Activated gamma-delta T cell (primary cell): Measurements from ENCODE around the gene OR2Y1.
"Not testable (repeated sequence)": the region's sequence is repeated elsewhere in the genome, so short reads cannot be mapped to it uniquely, and the experiment has no call there.

ENCODE experiments used
- DNase-seq: peaks from one replicate; lab custom pipeline; 2025; lab: John Stamatoyannopoulos, UW
- total RNA-seq, 2 donors: gene quantifications; one replicate each; lab custom pipeline; 2026; lab: John Stamatoyannopoulos, UW

Gene OR2Y1, protein sequence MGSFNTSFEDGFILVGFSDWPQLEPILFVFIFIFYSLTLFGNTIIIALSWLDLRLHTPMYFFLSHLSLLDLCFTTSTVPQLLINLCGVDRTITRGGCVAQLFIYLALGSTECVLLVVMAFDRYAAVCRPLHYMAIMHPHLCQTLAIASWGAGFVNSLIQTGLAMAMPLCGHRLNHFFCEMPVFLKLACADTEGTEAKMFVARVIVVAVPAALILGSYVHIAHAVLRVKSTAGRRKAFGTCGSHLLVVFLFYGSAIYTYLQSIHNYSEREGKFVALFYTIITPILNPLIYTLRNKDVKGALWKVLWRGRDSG
- 0 reads per million in 2 donors for total RNA-seq

DNA sequence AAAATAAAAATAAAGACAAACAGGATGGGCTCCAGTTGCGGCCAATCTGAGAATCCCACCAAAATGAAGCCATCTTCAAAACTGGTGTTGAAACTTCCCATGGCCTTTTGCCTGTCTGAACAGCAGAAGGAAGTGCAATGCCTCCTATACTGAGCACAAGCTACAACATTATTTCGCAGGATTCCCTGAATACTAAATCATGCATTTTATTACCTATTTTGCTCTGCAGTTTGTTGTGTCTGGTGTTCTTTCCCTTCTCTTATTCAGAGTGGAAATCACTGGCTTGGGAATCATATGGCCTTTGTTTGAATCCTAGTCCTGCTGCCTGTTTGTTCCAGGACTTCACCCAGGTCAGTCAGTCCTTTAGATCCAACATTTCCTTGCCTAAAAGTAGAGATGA lies at the start of gene OR2Y1:
Gene OR2Y1 (minus strand): TSS at position 101 of the 400 bp plus-strand sequence. CDS start 0 bp downstream, at position 101.
- no peak for DNase-seq

DNA sequence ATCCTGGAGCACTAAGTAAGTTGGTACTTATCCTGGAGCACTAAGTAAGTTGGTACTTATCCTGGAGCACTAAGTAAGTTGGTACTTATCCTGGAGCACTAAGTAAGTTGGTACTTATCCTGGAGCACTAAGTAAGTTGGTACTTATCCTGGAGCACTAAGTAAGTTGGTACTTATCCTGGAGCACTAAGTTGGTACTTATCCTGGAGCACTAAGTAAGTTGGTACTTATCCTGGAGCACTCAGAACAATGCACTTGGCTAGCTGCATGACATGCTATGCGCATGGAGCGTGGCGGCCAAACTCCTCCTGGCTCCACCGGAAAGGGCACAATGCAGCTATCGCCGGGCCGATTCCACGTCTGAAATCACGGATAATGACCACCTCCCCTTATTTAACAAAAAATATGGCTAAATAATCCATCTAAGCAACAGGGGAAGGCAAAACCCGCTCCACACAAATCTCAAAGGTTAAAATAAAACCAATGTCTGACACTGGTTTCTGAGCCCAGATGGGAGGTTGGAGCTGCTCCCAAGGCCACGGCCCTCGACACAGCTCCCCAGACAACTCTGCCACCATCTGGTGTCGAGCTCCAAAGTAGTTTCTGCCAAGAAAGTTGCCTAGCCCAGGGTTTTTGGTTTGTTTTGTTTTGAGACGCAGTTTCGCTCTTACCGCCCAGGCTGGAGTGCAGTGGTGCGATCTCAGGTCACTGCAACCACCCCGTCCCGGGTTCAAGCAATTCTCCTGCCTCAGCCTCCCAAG lies 49.0 kb upstream of the OR2Y1 start:
- DNase-seq = not testable (repeated sequence)

DNA sequence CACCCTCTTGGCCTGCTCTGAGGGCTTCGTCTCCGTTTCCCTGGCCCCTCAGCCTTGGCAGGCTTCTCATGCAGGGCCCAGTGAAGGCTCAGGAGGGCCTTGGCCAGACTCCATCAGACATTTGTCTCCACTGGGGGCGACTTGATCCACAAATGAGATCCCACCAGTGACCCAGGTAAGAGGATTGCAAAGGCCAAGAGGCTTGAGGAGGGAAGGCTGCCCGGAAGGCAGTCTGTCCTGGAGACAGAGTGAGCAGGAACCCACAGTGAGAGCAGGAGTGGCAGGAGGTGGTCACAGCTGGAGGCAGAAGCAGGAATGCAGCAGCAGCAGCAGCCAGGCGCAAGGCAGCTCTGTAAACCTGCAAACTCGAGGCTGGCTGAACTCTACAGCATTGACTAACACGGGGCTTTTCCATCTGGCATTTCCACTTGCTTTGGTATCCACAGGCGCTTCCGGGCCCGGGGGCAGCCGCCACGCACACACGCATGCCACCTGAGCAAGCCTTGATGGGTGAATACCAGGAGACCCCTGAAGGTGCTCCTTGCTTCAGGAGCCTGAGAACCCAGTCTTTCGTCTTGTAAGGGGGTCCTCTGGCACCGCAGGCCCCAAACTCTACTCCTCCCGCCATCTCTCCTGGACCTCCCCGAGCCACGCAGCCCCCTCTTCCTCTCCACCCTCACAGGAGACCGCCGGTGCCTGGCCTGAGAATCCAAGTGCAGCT lies 48.0 kb upstream of the OR2Y1 start:
- DNase-seq = no peak

DNA sequence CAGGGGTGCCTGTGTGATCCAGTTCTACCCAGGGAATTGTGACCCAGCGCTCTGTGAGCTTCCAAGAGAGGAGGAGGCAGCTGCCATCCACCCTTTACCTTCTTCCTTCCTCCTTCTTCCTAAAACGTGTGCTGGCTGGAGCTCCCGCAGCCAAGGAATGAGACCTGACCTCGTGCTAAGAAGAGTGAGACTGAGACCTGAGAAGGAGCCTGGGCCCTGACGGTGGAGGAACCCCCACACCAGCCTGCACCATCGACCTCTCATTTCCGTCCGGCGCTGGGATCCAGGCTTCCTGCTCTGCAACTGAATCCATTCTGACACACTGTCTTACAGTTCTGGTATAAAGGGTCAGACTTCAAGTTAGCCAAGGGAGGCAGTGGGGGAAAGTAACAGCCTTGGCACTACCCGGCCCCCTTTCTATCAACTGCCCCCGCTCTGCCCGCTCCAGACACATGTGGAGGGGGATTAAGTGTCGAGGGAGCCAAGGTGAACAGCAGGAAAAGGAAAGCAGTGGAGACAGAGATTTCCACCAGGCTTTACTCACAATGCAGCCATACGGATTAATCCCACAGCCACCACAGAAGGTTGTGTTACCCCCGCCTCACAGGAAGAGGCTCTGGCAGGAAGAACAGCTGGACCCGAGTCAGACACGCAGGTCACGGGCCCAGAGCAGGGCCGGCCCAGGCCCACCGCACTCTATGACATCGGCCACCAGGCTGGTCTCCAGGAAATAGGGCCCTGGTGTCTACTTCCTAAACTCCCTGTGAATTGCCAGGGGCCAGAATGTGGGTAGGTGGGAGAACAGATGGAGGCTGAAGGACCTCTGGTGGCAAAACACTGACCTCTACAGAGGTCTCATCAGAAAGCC lies 46.9 kb upstream of the OR2Y1 start:
- DNase-seq = no peak

DNA sequence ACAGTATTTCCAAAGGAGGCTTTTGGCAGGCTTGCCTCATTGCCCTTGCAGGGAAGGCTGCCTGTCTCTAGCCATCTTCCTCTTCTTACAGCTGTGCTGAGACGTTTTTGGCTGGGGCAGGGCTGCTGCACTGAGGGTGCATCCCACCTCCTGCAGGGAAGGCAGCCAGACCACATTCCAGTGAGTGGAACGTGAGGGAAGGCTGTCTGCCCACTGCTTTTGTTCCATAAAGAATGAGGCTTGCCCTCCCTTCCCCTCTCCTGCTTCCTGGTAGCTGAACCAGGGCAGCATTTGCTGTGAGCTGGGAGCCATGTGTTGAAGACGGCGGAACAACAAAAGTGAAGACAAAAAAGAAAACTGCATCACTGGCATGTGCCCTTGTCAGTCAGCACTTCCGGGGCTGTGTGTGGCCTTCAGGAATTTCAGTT lies 46.0 kb upstream of the OR2Y1 start:
- no peak for DNase-seq

DNA sequence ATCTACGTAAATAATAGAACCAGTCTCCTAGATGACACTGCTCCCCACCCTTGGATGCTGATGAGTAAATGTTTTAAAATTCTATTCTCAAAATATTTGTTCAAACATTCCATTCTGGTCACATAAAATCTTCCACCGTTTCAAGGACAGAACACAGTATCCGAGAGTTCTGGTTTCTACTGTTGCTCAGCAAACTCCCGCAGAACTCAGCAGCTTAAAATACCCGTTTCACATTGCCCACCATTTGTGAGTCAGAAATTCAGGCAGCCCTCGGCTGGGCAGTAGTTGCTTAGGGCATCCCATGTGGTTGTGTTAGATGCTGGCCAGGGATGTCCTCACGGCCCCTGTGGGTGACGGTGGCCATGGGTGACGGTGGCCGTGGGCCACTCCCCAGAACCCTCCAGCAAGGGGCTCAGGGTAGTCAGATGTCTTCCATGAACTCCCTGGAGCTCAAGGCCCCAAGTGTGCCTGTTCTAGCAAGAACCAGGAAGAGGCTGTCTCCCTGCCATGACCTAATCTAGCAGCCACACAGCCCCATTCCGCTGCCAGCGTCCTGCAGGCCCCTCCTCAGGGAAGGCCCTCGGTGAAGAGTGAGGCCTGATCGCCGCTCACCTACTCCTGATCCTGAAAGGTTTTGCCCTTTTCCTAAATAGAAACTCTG lies 45.4 kb upstream of the OR2Y1 start:
- no peak for DNase-seq

DNA sequence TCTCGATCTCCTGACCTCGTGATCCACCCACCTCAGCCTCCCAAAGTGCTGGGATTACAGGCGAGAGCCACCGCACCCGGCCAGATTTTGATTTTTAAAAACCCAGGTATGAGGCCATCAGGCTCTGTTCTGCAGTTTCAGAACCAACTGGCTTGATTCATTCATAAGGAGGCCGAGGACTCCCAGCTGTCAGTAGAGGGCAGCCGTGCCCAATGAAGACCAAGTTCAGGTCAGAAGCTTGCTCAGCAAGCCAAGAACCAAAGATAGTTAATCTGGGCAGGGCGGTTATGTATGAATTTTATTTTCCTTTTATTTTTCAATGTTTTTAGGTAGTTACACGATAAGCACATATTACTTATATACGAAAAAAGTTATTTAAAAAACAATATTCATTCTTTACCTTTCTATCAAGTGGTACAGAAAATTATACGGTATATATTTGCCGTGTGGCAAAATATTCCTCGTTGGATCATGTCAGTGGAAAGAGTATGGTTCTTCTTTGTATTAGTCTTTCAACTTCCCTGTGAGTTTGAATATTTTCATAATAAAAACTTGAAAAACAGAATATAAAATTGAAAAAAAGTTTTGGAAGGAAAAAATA lies 44.7 kb upstream of the OR2Y1 start:
- no peak for DNase-seq

DNA sequence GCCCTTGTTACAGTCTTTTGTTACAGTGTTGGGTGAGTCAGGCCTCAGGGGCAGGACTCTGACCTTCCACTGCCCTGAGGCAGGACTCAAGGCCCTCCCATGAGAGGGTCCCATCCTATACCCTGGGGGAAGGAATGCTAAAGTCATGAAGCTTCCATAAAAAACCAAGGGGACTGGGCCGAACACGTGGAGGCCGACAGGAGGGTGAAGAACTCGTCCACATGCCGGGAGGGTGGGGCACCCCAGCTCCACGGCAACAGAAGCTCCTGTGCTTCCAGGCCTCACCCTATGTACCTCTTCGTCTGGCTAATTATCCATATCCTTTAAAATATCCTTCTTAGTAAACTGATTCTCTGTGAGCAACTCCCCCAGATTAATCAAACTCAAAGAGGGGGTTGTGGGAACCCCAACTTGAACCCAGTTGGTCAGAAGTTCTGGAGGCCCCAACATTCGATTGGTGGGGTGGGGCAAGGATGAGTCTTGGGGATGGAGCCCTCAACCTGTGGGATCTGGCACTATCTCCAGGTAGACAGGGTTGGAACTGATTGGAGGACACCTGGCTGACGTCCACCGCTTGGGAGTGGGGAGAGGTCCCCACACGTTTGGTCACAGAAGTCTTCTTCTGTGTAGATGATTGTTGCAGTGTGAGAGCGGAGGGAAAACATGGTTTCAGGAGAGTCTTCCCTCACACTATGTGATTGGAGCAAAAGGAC lies 43.6 kb upstream of the OR2Y1 start:
- DNase-seq = no peak

DNA sequence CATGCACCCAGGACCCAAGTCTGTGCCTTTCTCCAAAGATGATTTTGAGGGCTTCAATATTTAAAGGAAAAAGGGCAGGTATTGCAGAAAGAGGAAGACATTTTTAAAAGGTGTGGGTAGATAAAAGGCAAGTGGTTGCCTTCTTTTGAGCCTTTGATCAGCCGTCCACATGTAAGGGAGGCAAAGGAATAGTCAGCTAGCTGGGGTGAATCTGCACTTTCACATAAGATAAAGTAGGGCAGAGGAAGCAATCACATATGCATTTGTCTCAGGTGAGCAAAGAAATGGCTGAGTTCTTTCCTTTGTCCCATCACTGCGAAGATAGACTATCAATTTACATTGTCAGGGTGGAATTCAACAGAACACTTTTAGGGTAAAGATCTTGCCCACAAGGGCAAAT lies 42.9 kb upstream of the OR2Y1 start:
- no peak for DNase-seq

DNA sequence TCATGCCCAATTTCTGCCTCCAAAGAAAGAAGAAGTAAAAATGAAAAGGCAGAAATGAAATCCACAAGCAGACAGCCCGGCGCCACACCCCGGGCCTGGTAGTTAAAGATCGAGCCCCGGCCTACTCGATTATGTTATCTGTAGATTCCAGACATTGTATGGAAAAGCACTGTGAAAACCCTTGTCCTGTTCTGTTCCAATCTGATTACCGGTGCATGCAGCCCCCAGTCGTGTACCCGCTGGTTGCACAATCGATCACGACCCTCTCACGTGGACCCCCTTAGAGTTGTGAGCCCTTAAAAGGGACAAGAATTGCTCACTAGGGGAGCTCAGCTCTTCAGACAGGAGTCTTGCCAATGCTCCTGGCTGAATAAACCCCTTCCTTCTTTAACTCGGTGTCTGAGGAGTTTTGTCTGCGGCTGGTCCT lies 42.1 kb upstream of the OR2Y1 start:
- DNase-seq = not testable (repeated sequence)

DNA sequence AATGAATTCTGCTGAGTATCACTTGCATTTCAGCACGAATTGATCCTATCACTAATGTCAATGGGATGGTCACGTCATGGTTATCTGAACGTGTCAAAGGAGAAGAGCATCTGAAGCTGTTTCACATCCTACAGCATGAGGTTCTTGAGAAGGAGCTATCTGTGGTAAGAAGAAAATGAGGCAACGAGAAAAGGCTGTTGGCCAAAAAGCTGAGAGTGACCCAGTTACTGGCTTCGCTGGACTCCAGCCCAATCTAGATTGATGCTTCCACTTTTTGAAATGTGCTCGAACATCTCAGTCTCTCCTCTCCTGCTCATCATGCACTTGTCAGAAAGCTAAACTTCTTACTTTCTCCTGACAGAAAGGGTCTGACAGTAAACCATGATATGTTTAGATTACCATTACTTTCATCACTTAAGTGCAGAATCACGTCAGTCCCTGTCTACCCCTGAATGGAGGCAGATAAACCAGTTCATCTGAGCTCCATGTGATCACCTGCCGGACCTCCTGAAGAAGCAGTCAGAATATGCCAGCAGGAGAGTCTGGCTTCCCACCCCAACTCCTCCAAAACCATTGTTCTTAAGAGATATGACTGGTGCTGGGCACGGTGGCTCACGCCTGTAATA lies 40.2 kb upstream of the OR2Y1 start:
- DNase-seq = no peak

DNA sequence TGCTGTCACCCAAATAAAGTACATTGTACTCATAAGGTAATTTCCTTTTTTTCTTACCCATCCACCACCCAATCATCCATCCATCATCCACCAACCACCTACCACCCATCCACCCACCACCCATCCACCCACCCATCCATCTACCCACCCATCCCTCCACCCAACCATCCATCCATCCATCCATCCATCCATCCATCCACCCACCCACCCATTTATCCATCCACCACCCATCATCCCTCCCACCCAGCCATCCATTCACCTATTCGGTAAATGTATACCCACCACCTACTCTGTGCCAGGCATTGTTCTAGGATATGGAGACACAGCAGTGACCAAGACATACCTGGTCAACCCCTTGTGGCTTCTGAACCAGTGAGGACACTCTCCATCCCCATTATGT lies 37.6 kb upstream of the OR2Y1 start:
- no peak for DNase-seq

DNA sequence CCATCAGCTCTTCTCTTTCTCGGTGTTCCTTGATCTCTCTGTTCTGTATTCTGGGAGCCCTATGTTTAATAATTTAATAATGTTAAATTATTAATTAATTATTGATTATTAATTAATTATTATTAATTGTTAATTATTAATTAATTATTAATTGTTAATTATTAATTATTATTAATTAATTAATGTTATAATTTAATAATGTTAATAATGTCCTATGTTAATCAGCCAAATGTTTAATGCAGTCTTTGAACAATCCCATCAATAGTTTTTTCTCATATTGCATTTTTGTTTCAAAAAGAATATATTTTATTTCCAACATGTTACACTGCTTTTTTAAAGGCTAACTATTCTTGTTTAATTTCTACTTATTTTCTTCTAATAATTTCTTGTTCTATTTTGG lies 36.5 kb upstream of the OR2Y1 start:
- DNase-seq = no peak

DNA sequence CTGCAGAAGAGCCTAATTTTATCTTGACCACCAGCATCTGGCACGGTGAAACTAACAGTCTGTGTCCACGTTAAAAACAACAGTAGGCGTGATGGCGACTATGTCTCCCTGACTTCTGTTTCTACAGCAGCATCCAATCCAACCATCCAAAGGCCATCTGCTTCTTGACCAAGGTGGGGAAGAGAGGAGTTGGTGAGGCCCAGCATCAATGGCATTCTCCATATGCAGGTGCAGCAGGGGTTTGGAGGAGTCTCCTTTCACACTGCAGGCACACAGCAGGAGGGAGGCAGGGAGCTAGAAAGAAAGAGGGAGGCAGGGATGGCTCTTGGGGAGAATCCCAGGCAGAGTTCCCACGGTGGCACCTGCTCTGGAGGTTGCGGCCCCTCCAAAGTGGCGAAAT lies 35.8 kb upstream of the OR2Y1 start:
- DNase-seq = no peak

DNA sequence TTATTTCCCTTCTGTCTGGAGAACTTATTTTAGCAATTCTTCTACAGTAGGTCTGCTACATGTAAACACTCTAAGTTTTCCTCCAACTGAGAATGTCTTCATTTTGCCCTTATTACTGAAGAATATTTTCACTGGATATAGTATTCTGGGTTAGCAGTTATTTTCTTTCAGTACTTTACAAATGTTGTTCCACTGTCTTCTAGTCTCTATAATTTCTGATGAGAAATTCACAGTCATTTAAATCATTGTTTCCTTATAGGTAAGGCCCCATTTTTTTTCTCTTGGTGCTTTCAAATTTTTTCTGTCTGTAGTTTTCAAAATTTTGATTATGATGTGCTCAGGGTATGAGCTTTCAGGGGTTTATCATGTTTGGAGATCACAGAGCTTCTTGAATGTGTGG lies 32.0 kb upstream of the OR2Y1 start:
- DNase-seq = no peak

DNA sequence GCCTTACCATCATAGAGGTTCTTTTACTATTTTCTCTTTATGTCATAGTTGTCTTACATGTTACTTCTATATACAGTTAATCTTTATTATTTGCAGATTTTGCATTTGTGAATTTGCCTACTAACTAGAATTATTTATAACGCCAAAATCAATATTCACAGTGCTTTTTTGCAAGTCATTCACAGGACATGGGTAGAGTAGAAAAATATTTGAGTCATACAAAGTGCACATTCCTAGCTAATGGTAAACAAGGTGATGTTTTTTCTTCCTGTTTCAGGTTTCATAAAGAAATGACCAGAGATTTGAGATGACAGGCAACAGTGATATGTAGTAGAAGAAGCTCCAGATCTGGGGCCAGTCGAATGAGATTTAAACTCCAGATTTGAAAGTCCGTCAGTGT lies 30.0 kb upstream of the OR2Y1 start:
- DNase-seq = no peak

DNA sequence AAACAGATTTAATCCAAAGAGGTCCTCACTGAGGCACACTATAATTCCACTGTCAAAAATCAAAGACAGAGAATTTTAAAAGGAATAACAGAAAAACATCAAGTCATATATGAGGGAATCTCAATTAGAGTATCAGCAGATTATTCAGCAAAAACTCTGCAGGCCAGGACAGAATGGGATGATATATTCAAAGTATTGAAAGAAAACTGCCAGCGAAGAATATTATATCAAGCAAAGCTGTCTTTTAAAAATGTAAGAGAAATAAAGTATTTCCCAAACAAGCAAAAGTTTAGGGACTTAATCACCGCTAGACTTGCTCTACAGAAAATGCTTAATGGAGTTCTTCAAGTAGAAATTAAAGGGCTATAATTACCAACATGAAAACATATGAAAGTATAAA lies 15.7 kb upstream of the OR2Y1 start:
- DNase-seq = no peak

DNA sequence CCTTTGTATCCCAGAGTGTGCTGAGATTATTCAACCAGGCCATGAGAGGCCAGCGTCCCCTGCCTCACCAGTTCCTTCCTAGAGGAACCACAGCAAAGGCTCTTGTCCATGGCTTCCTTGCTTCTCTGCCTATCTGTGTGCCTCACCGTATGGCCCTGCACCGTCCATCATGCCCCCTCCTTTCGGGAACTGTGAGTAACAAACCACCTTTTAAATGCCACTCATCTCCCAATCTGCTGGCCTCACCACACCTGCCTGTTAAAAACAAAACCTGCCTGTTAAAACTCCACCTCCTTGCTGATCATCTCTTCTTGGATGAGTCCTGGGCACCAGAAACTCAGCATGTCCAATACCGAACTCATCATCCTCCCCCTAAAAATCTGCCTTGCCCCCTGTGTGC lies 4.4 kb upstream of the OR2Y1 start:
- DNase-seq = no peak

DNA sequence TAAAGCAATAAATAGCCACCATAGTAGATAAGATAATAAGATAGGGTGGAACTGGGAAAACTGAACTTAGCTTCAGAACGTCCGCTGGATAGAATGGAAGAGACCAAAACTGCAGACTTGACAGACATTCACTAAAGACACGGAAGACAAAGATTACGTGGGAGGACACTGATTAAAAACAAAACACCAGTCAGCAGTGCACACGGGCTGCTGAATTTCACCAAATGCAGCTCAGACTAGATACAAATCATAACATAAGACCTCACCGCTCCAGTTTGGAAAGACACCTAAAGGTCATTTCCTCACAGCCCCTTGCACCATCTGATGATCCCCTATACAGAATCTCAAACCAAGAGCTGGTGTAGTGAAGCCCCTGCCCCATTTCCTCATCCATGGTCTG lies 2.9 kb upstream of the OR2Y1 start:
- no peak for DNase-seq

DNA sequence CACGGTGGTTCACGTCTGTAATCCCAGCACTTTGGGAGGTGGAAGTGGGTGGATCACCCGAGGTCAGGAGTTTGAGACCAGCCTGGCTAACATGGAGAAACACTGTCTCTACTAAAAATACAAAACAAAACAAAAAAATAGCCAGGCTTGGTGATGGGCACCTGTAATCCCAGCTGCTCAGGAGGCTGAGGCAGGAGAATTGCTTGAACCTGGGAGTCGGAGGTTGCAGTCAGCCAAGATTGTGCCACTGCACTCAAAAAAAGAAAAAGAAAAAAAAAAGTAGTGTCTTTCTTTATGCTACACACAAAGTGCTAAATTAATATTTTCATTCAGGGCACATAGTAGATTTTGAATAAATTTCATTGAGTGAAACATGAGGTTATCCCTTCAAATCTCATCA lies 1.1 kb upstream of the OR2Y1 start:
- DNase-seq = not testable (repeated sequence)
